Hippocampal formation (tissue), 2 donors: ENCODE results near the gene OGFR.

ENCODE experiments used
- DNase-seq, 2 donors: peaks; one replicate each; lab custom pipeline; 2025; lab: John Stamatoyannopoulos, UW

The OGFR gene

DNA sequence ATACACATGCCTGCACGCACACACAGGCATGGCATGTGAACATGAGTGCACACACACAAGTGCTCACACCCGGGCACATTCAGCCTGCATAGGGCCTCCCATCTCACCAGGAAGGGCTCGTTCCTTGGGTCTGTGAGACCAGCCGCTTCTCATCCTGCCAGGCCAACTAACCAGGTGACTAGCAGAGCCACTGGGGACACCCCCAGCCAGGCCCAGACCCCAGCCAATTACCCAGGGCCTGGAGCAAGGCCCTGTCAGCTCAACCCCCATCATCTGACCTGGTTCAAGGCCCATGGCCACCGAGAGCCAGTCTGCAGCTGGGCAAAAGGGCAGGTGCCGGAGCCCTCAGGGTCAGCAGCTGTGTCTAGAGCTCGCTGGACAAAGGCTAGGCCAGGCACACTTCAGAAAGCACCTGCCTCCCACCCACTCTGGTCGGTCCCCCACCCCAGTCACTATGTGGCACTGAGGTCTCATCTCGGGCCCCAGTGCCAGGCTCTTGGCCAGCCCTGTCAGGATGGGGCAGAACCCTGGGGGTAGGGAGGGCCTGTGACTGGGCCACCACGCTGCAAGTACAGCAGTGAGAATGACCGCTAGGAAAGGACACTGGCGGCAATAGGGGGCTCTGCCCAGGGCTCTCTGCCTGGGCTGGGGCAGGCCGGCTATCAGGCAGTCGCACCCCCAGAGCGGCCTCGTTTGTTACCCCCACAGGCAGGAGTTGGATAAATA is 35.1 kb upstream of the OGFR start:
- DNase-seq: no peak

DNA sequence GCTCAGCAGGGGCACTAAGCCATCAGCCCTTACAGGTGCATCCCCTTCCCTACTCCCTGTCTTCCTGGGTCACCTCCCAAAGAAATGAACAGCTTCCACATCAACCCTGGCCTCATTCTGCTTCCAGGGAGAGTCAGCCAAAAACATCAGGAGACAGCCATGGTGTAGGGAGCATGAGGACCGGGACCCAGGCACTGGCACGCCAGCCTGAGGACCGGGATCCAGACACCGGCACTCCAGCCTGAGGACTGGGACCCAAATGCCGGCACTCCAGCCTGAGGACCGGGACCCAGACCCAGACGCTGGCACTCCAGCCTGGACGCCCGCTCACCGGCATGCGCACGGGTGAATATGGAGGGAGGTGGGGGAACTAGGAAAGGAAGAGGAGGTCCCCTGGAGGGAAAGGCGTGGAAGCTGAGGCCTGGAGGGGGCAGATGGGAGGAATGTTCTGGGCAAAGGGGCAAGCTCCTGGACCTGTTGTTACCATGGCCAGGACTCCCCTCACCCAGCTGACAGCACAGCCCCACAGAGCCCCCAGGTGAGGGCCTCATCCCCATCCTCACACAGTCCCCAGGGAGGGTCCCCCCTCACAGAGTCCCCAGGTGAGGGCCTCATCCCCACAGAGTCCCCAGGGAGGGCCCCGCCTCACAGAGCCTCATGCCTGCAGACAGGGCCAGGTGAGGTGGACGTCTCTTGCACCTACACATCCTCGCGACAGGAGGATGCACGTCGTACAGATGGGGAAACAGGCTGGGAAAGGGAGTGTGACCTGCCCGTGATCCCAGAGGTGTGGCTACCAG is 34.3 kb upstream of the OGFR start:
- DNase-seq: no peak

GRCh38 chr20:62770916-62771315 is 33.7 kb upstream of the OGFR start:
- no peak for DNase-seq

DNA sequence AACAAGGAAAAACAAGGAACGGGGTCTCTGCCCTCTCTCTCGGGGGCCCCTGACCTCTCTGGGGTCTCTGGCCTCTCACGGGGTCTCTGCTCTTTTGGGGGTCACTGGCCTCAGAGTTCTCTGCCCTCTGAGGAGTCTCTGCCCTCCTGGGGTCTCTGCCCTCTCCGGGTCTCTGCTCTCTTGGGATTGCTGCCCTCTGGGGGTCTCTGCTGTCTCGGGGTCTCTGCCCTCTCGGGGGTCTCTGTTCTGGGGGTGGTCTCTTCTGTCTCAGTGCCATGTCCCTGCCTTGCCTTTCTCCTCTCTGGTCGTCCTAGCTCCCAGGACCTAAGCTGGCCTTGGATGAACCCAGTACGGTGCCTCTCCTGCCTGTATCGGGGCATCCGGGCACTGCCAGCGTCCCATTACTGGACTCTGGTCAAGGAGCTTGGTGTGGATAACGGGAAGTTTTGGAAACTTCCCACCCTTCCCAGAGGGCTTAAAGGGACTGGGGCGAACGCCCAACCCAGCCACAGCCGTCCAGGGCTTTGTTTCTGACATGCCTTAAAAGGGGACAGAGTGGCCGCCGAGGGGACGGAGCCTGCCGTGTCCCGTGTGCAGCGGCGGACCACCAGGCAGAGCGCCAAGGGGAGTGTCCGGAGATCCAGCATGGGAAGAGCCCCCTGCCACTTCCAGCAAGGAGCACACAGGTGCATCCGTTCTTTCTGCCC is 33.1 kb upstream of the OGFR start:
- no peak for DNase-seq

DNA sequence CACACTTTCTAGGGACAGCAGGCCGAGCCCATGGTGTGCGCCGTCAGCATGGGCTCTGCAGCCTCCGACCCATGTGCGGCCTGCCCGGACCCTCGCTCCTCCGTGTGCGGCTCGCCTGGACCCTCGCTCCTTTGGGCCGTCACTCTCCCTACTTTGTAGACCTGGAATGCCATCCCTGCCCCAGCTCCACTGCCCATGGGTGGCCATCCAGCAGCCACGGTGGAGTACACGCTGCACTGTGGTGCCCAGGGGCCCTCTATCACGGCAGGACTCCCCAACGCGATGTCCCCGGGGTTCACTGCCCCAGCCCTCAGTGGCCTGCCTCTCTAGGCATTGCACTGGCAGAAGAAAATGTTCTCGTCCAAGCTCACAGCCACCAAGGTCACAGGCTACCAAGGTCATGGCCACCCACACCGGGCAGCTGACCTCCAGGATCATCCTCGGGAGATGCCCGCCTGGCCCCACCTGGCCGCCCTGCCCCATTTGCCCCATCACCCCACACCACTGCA is 32.5 kb upstream of the OGFR start:
- DNase-seq: no peak

DNA sequence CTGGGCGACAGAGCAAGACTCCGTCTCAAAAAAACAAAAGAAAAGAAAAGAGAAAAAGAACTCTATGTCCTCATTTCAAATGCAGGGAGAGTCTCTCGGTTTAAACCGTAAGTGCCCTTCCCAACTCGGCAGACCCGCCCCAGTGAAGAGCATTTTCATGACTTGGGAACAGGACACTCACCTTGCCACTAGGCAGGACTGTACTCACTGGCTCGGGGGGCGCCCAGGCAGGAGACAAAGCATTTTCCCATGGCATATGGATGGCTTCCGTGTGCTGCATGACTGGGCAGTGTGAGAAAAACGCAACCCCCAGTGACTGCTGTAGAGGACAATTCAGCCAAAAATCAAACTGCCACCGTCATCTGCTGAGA is 32.0 kb upstream of the OGFR start:
- DNase-seq: no peak

DNA sequence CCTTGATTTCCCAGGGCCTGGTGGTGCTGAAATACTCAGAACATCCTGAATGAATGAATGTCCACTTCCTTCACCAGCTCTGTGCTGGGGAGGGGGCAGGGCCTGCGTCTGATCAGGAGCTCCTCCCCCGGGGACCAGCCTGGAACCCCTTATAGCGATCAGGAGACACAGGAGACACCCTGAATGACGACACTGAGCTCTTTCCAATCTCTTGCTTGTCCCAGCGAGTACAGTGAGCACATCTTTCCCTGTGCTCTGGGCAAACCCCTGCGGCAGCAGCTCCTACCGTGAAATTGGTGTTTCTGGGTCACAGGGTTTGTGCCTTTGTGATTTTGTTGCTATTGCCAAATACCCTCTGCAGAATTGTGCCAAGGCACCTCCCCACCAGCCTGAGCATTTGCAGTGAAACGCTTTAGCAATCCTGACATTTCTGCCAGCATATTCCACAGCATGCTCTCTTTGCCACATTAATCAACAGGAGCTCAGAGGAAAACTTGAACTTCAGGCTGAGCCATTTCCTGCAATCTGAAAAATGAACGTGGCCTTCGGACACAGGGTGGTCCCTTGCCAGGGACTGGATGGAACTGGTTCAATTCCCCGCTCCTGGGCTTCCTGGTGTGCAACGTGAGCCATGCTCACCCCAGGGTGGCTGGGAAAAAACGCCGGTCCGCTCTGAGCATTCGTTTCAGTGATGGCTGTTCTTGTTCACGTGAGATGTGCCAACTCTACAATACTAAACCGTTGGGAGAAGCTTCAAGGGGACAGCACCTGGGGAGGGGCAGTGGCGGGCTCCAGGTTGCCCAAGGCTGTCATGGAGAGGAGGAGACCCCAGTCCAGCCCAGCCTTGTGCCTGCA is 31.4 kb upstream of the OGFR start:
- no peak for DNase-seq

GRCh38 chr20:62773845-62774714 is 30.6 kb upstream of the OGFR start:
- no peak for DNase-seq

DNA sequence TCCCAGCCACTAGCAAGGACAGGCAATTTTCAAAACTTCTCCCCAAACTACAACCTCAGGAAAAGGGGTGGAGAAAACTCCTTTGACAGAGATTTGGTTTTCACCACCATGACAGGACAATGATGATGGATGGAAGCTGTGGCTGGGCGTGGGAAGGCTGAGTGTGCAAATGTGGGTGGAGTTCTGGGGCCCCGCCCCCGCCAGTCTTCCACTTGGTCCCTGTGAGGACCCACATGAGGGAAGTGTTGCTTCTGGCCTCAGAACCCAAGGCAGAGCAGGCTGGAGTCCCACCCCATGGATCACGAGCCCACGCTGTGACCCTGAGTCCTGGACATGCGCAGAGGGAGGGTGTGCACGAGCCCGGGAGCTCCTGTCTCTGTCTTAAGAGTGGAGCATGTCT is 29.9 kb upstream of the OGFR start:
- no peak for DNase-seq

DNA sequence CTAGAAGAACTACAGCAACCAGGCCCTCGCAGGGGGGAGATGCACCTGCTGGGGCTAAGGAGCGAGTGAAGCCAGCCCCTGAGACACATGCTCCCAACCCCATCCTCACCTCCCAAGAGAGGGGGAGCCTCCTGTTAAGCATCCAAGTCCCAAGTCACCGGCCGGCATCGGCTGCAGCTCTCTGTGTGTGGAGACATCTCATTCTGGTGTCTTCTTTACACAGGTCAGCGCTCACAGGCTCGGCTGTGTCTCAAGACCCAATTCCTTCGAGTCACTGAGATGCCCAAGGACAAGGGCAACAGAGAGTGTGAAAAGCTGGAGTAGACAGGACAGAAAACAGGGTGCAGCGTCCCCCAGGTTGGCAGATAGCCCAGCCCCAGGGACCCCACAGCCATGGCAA is 29.4 kb upstream of the OGFR start:
- no peak for DNase-seq

- DNase-seq: no peak
Measured at GRCh38 chr20:62776035-62776691, 28.5 kb upstream of the OGFR start.

DNA sequence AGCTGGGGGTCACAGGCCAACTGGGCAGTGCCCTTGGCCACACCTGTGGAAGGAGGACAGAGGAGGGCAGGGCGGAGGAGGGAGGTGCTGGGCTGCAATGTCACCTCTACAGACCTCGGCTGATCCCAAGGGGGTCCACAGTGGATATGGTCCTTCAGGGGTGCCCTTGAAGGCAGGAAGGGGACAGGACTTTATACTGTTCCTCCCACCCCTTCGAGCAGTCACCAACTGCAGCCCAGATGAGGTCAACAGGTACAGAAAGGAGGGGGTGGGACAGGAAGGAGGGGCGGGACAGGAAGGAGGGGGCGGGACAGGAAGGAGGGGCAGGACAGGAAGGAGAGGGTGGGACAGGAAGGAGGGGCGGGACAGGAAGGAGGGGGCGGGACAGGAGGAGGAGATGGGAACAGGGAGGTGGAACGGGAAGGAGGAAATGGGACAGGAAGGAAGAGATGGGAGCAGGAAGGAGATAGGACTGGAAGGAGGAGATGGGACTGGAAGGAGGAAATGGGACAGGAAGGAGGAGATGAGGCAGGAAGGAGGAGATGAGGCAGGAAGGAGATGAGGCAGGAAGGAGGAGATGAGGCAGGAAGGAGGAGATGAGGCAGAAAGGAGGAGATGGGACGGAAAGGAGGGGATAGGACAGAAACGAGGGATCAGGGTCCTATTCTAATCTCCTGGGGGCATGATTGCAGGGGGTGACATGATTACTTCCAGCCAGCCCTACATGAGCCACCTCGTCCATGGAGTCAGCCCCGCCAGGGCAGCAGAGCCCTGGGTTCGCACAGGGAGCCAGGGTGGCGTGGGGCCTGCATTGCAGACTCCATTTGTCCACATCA is 27.7 kb upstream of the OGFR start:
- DNase-seq: no peak

DNA sequence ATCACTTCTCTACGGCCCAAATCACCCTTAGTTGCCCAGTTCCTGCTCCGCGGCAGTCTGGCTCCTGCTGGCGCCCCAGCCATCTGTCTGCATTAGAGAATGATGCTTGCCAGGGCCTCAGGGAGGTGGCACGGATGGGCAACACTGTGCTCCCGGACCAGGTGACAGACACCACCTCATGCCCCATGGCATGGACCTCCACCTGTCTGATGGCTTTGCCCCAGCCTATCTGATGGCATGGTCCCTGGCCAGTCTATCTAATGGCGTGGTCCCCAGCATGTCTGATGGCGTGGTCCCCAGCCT is 27.2 kb upstream of the OGFR start:
- no peak for DNase-seq

- DNase-seq: no peak
Measured at GRCh38 chr20:62778058-62778457, 26.6 kb upstream of the OGFR start.

GRCh38 chr20:62778601-62779416 is 25.8 kb upstream of the OGFR start:
- no peak for DNase-seq

DNA sequence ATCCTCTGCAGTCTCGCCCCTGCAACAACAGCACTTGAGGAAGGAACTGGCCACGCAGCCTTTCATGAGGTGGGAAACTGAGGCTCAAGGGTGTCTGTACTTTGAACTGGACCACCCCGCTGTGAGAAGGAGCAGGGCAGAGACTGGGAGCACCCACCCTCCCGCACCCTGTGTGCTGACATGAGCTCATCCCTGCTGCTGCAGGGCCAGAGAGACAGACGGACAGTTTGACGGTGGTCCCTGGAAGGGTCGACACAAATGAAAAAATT is 25.3 kb upstream of the OGFR start:
- no peak for DNase-seq

GRCh38 chr20:62780204-62780603 is 24.4 kb upstream of the OGFR start:
- no peak for DNase-seq

GRCh38 chr20:62780696-62781095 is 23.9 kb upstream of the OGFR start:
- no peak for DNase-seq
